Measurements from ENCODE around the gene CHST14.

DNA sequence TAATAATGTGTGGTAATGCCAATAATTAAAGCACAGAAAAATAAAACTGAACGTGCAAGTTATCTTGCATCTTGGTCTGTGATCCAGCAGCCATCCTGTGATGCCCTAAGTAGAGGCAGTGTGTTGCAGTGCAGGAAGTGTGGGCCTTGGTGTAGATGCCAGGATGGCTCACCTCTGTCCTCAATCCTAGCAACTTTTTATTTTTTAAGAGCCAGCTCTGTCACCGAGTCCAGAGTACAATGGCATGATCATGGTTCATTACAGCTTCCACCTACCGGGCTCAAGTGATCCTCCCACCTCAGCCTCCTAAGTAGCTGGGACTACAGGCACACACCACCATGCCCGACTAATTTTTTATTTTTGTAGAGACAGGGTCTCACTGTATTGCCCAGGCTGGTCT lies 22.4 kb upstream of the CHST14 start:
- TF ChIP-seq, protein P1, sequence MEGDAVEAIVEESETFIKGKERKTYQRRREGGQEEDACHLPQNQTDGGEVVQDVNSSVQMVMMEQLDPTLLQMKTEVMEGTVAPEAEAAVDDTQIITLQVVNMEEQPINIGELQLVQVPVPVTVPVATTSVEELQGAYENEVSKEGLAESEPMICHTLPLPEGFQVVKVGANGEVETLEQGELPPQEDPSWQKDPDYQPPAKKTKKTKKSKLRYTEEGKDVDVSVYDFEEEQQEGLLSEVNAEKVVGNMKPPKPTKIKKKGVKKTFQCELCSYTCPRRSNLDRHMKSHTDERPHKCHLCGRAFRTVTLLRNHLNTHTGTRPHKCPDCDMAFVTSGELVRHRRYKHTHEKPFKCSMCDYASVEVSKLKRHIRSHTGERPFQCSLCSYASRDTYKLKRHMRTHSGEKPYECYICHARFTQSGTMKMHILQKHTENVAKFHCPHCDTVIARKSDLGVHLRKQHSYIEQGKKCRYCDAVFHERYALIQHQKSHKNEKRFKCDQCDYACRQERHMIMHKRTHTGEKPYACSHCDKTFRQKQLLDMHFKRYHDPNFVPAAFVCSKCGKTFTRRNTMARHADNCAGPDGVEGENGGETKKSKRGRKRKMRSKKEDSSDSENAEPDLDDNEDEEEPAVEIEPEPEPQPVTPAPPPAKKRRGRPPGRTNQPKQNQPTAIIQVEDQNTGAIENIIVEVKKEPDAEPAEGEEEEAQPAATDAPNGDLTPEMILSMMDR (IDR thresholded peaks at IDR 0.05): no peak
- TF ChIP-seq ZFX (IDR thresholded peaks at IDR 0.05; ENCODE audit: borderline replicate concordance): no peak

Measured in 22Rv1 (cell line).